ENCODE results near the gene KISS1R. TPM values are rescaled to one million over a fixed set of nuclear protein-coding genes. Genes with fewer than 3 reads are reported as not detected.

The KISS1R gene
- total and polyA plus RNA-seq, 7 experiments from 2014 or later, result 0.72 to 3.0 (median 1.2) TPM

- ChIA-PET POLR2A (no interaction called here), CTCF (no interaction called here)
- Mint-ChIP-seq H3K4me1 (peaks cover 0 to 12% (median 8%) of the 10 kb centered on the region in 7 donors), H3K27me3 (no peaks in the 10 kb centered on the region), H3K27ac (peak overlapping the region in 1 of 9 donors; percentile 66), H3K36me3 (peaks cover 0 to 32% (median 7%) of the 10 kb centered on the region in 5 donors), H3K9me3 (peaks cover 0 to 2% (median 0%) of the 10 kb centered on the region in 11 donors), H3K4me3 (no peak overlapping the region)
- Histone ChIP-seq H3K27me3 (ENCODE audit: control insufficient read depth in 2 of 2, insufficient read depth in 2 of 2, low read length in 2 of 2) (no peaks in the 10 kb centered on the region), H3K27ac (ENCODE audit: low read depth, low read length) (no peak overlapping the region), H3K9me3 (ENCODE audit: control insufficient read depth in 2 of 3, low read length in 3 of 3) (no peaks in the 10 kb centered on the region), H3K36me3 (ENCODE audit: control insufficient read depth in 2 of 3, insufficient read depth in 3 of 3, low read length in 3 of 3) (peaks cover 0 to 16% (median 4%) of the 10 kb centered on the region in 3 experiments), H3K4me1 (ENCODE audit: control insufficient read depth in 2 of 2, insufficient read depth in 2 of 2, low read length in 2 of 2) (no peaks in the 10 kb centered on the region), H3K4me3 (ENCODE audit: low read length) (no peak overlapping the region)
- ATAC-seq (no peak), DNase-seq (no peak)
- intact Hi-C loops (cut with micrococcal nuclease), result no loop called here
These were observed 46.4 kb downstream of the KISS1R start for GRCh38 chr19:963486-963951.

GRCh38 chr19:964116-964520 lies 47.0 kb downstream of the KISS1R start:
- H3K4me1 Mint-ChIP-seq, result peaks cover 0 to 9% (median 5%) of the 10 kb centered on the region in 7 donors
- H3K36me3 Mint-ChIP-seq, result peaks cover 0 to 33% (median 7%) of the 10 kb centered on the region in 5 donors
- DNase-seq (no peak), ATAC-seq (no peak)
- no peaks in the 10 kb centered on the region for H3K27me3 Mint-ChIP-seq
- H3K9me3 Mint-ChIP-seq, result peaks cover 0 to 2% (median 0%) of the 10 kb centered on the region in 11 donors
- H3K27ac ChIP-seq (ENCODE audit: low read depth, low read length), result no peak overlapping the region
- H3K4me1 ChIP-seq (ENCODE audit: control insufficient read depth in 2 of 2, insufficient read depth in 2 of 2, low read length in 2 of 2), result no peaks in the 10 kb centered on the region
- POLR2A ChIA-PET, result no interaction called here
- no peak overlapping the region for H3K4me3 Mint-ChIP-seq
- H3K9me3 ChIP-seq (ENCODE audit: control insufficient read depth in 2 of 3, low read length in 3 of 3), result no peaks in the 10 kb centered on the region
- intact Hi-C loops (cut with micrococcal nuclease), result no loop called here
- CTCF ChIA-PET, result no interaction called here
- no peak overlapping the region for H3K4me3 ChIP-seq (ENCODE audit: low read length)
- no peaks in the 10 kb centered on the region for H3K27me3 ChIP-seq (ENCODE audit: control insufficient read depth in 2 of 2, insufficient read depth in 2 of 2, low read length in 2 of 2)
- no peak overlapping the region for H3K27ac Mint-ChIP-seq
- H3K36me3 ChIP-seq (ENCODE audit: control insufficient read depth in 2 of 3, insufficient read depth in 3 of 3, low read length in 3 of 3), result peaks cover 0 to 16% (median 4%) of the 10 kb centered on the region in 3 experiments

- Histone ChIP-seq H3K9me3 (ENCODE audit: control insufficient read depth in 2 of 3, low read length in 3 of 3) (no peaks in the 10 kb centered on the region), H3K27ac (ENCODE audit: low read depth, low read length) (no peak overlapping the region), H3K4me1 (ENCODE audit: control insufficient read depth in 2 of 2, insufficient read depth in 2 of 2, low read length in 2 of 2) (no peaks in the 10 kb centered on the region), H3K27me3 (ENCODE audit: control insufficient read depth in 2 of 2, insufficient read depth in 2 of 2, low read length in 2 of 2) (no peaks in the 10 kb centered on the region), H3K4me3 (ENCODE audit: low read length) (no peak overlapping the region), H3K36me3 (ENCODE audit: control insufficient read depth in 2 of 3, insufficient read depth in 3 of 3, low read length in 3 of 3) (peaks cover 0 to 16% (median 4%) of the 10 kb centered on the region in 3 experiments)
- Mint-ChIP-seq H3K27me3 (no peaks in the 10 kb centered on the region), H3K36me3 (peaks cover 0 to 37% (median 7%) of the 10 kb centered on the region in 5 donors), H3K4me3 (no peak overlapping the region), H3K9me3 (peaks cover 0 to 2% (median 0%) of the 10 kb centered on the region in 11 donors), H3K4me1 (peaks cover 0 to 9% (median 5%) of the 10 kb centered on the region in 7 donors), H3K27ac (peak overlapping the region in 1 of 9 donors; percentile 65)
- intact Hi-C loops (cut with micrococcal nuclease), result no loop called here
- DNase-seq (no peak), ATAC-seq (no peak)
- CTCF ChIA-PET, result no interaction called here
- POLR2A ChIA-PET, result interaction anchor here (0.6 kb wide), 1 partner anchor 501 kb away, joined by 3 read pairs; no protein-coding TSS in a partner anchor
These were observed 47.9 kb downstream of the KISS1R start for GRCh38 chr19:964761-965694.

- H3K4me1 Mint-ChIP-seq, result peaks cover 0 to 9% (median 5%) of the 10 kb centered on the region in 7 donors
- peaks cover 4 to 50% (median 13%) of the 10 kb centered on the region in 5 donors for H3K36me3 Mint-ChIP-seq
- Histone ChIP-seq H3K9me3 (ENCODE audit: control insufficient read depth in 2 of 3, low read length in 3 of 3) (peaks cover 0 to 12% (median 6%) of the 10 kb centered on the region in 3 experiments), H3K27ac (ENCODE audit: low read depth, low read length) (no peak overlapping the region), H3K36me3 (ENCODE audit: control insufficient read depth in 2 of 3, insufficient read depth in 3 of 3, low read length in 3 of 3) (peaks cover 0 to 25% (median 4%) of the 10 kb centered on the region in 3 experiments), H3K4me1 (ENCODE audit: control insufficient read depth in 2 of 2, insufficient read depth in 2 of 2, low read length in 2 of 2) (no peaks in the 10 kb centered on the region), H3K4me3 (ENCODE audit: low read length) (no peak overlapping the region), H3K27me3 (ENCODE audit: control insufficient read depth in 2 of 2, insufficient read depth in 2 of 2, low read length in 2 of 2) (no peaks in the 10 kb centered on the region)
- H3K9me3 Mint-ChIP-seq, result peaks cover 0 to 6% (median 5%) of the 10 kb centered on the region in 11 donors
- intact Hi-C loops (cut with micrococcal nuclease), result no loop called here
- no peak overlapping the region for H3K4me3 Mint-ChIP-seq
- ChIA-PET POLR2A (no interaction called here), CTCF (interaction anchor here (0.7 to 1.0 kb wide), 2 partner anchors 45 to 109 kb away, joined by 3 to 4 read pairs; no protein-coding TSS in a partner anchor)
- no peak overlapping the region for H3K27ac Mint-ChIP-seq
- H3K27me3 Mint-ChIP-seq, result no peaks in the 10 kb centered on the region
- DNase-seq (no peak), ATAC-seq (no peak)
These were observed 49.5 kb downstream of the KISS1R start for GRCh38 chr19:966485-967088.

Other genes with a start within 250 kb of the KISS1R start
- 1 to 10 TPM; 3.1 to 6.4 (median 5.0) TPM for gene FSTL3, start 240.9 kb upstream of the KISS1R start, total RNA-seq
- 1 to 10 TPM; 2.7 to 2.8 TPM for gene FSTL3, start 240.9 kb upstream of the KISS1R start, polyA plus RNA-seq
- 1 to 10 TPM in 1 of 5 experiments, under 1 TPM in 1, not detected in 3; 0.27 to 2.1 TPM for gene PRSS57, start 221.9 kb upstream of the KISS1R start, total RNA-seq
- gene PRSS57, start 221.9 kb upstream of the KISS1R start, polyA plus RNA-seq, result not detected
- 1 to 10 TPM in 1 of 5 experiments, not detected in 4; 1.0 TPM for gene PALM, start 208.4 kb upstream of the KISS1R start, total RNA-seq
- gene PALM, start 208.4 kb upstream of the KISS1R start, polyA plus RNA-seq, result not detected
- not detected for gene MISP, start 166.2 kb upstream of the KISS1R start, total RNA-seq
- not detected for gene MISP, start 166.2 kb upstream of the KISS1R start, polyA plus RNA-seq
- 100 to 1,000 TPM; 313 to 524 (median 326) TPM for gene PTBP1, start 119.9 kb upstream of the KISS1R start, total RNA-seq
- gene PTBP1, start 119.9 kb upstream of the KISS1R start, polyA plus RNA-seq, result 100 to 1,000 TPM; 113 to 227 TPM
- not detected for gene PLPPR3, start 95.4 kb upstream of the KISS1R start, total RNA-seq
- not detected for gene PLPPR3, start 95.4 kb upstream of the KISS1R start, polyA plus RNA-seq
- gene AZU1, start 89.5 kb upstream of the KISS1R start, total RNA-seq, result 1 to 10 TPM in 1 of 5 experiments, under 1 TPM in 1, not detected in 3; 0.64 to 4.1 TPM
- not detected for gene AZU1, start 89.5 kb upstream of the KISS1R start, polyA plus RNA-seq
- gene PRTN3, start 76.3 kb upstream of the KISS1R start, total RNA-seq, result 1 to 10 TPM in 1 of 5 experiments, not detected in 4; 2.7 TPM
- not detected for gene PRTN3, start 76.3 kb upstream of the KISS1R start, polyA plus RNA-seq
- gene ELANE, start 65.0 kb upstream of the KISS1R start, total RNA-seq, result 1 to 10 TPM in 1 of 5 experiments, not detected in 4; 4.9 TPM
- not detected for gene ELANE, start 65.0 kb upstream of the KISS1R start, polyA plus RNA-seq
- gene CFD, start 57.7 kb upstream of the KISS1R start, total RNA-seq, result 10 to 100 TPM in 2 of 5 experiments, 1 to 10 TPM in 3; 1.3 to 58.0 (median 2.1) TPM
- gene CFD, start 57.7 kb upstream of the KISS1R start, polyA plus RNA-seq, result 1 to 10 TPM; 4.9 to 8.0 TPM
- 10 to 100 TPM; 47.5 to 78.2 (median 67.6) TPM for gene MED16, start 24.1 kb upstream of the KISS1R start, total RNA-seq
- gene MED16, start 24.1 kb upstream of the KISS1R start, polyA plus RNA-seq, result 100 to 1,000 TPM in 1 of 2 donors, 10 to 100 TPM in 1; 65.7 to 142 TPM
- gene RNU6-9, start 23.8 kb upstream of the KISS1R start, total RNA-seq, result not detected
- gene RNU6-9, start 23.8 kb upstream of the KISS1R start, polyA plus RNA-seq, result not detected
- 100 to 1,000 TPM; 123 to 219 (median 184) TPM for gene R3HDM4, start 4.1 kb upstream of the KISS1R start, total RNA-seq
- gene R3HDM4, start 4.1 kb upstream of the KISS1R start, polyA plus RNA-seq, result 100 to 1,000 TPM; 195 to 251 TPM
- 10 to 100 TPM in 3 of 5 experiments, 1 to 10 TPM in 2; 7.1 to 33.1 (median 10.2) TPM for gene ARID3A, start 8.7 kb downstream of the KISS1R start, total RNA-seq
- gene ARID3A, start 8.7 kb downstream of the KISS1R start, polyA plus RNA-seq, result under 1 TPM; 0.57 to 0.95 TPM
- 10 to 100 TPM; 20.7 to 63.8 (median 48.5) TPM for gene WDR18, start 67.0 kb downstream of the KISS1R start, total RNA-seq
- 10 to 100 TPM; 69.8 to 74.4 TPM for gene WDR18, start 67.0 kb downstream of the KISS1R start, polyA plus RNA-seq
- gene GRIN3B, start 83.1 kb downstream of the KISS1R start, total RNA-seq, result under 1 TPM in 3 of 5 experiments, not detected in 2; 0.10 to 0.56 (median 0.19) TPM
- not detected for gene GRIN3B, start 83.1 kb downstream of the KISS1R start, polyA plus RNA-seq
- gene TMEM259, start 103.8 kb downstream of the KISS1R start, total RNA-seq, result 100 to 1,000 TPM; 189 to 347 (median 311) TPM
- gene TMEM259, start 103.8 kb downstream of the KISS1R start, polyA plus RNA-seq, result 10 to 100 TPM; 40.7 to 86.1 TPM
- not detected for gene RNU6-2, start 104.2 kb downstream of the KISS1R start, total RNA-seq
- not detected for gene RNU6-2, start 104.2 kb downstream of the KISS1R start, polyA plus RNA-seq
- gene CNN2, start 109.3 kb downstream of the KISS1R start, total RNA-seq, result 100 to 1,000 TPM; 234 to 440 (median 240) TPM
- gene CNN2, start 109.3 kb downstream of the KISS1R start, polyA plus RNA-seq, result 100 to 1,000 TPM; 401 to 704 TPM
- gene ABCA7, start 122.8 kb downstream of the KISS1R start, total RNA-seq, result 100 to 1,000 TPM in 4 of 5 experiments, 10 to 100 TPM in 1; 57.8 to 323 (median 155) TPM
- 10 to 100 TPM in 1 of 2 donors, 1 to 10 TPM in 1; 6.6 to 25.5 TPM for gene ABCA7, start 122.8 kb downstream of the KISS1R start, polyA plus RNA-seq
- 1,000 to 10,000 TPM in 1 of 5 experiments, 100 to 1,000 TPM in 4; 467 to 1,030 (median 779) TPM for gene ARHGAP45, start 149.8 kb downstream of the KISS1R start, total RNA-seq
- gene ARHGAP45, start 149.8 kb downstream of the KISS1R start, polyA plus RNA-seq, result 100 to 1,000 TPM; 305 to 880 TPM
- 100 to 1,000 TPM in 1 of 5 experiments, 10 to 100 TPM in 4; 75.3 to 157 (median 82.1) TPM for gene POLR2E, start 178.0 kb downstream of the KISS1R start, total RNA-seq
- gene POLR2E, start 178.0 kb downstream of the KISS1R start, polyA plus RNA-seq, result 100 to 1,000 TPM; 136 to 179 TPM
- 100 to 1,000 TPM; 122 to 235 (median 194) TPM for gene GPX4, start 186.7 kb downstream of the KISS1R start, total RNA-seq
- gene GPX4, start 186.7 kb downstream of the KISS1R start, polyA plus RNA-seq, result 100 to 1,000 TPM; 417 to 522 TPM